HUES6 (cell line): Measurements from ENCODE around the gene EMP2.
A peak's percentile ranks its signal among the peaks of the same experiment; 100 is the strongest.
"Not testable (repeated sequence)": the region's sequence is repeated elsewhere in the genome, so short reads cannot be mapped to it uniquely, and the experiment has no call there.

Experiments used
- H3K27ac ChIP-seq: 2 replicates; pipeline ENCODE4 v1.7.0; 2013; ENCODE audit warnings: low read depth, mild to moderate bottlenecking, low read length, inconsistent platforms
- H3K27me3 ChIP-seq: 2 replicates; pipeline ENCODE4 v1.6.1; 2013; ENCODE audit warnings: low read length; ENCODE audit not compliant: control insufficient read depth, insufficient read depth
- H3K36me3 ChIP-seq: 2 replicates; pipeline ENCODE4 v1.6.1; 2013; ENCODE audit warnings: low read length; ENCODE audit not compliant: control insufficient read depth, insufficient read depth
- H3K4me1 ChIP-seq: 2 replicates; pipeline ENCODE4 v1.6.1; 2013; ENCODE audit warnings: low read length; ENCODE audit not compliant: control insufficient read depth, insufficient read depth
- H3K4me3 ChIP-seq: 2 replicates; pipeline ENCODE4 v1.5.1; 2013; ENCODE audit warnings: low read depth, low read length
- H3K9ac ChIP-seq: one replicate; pipeline ENCODE4 v1.6.1; 2013; ENCODE audit warnings: mild to moderate bottlenecking, low read length
- H3K9me3 ChIP-seq: 2 replicates; pipeline ENCODE4 v1.6.1; 2013; ENCODE audit warnings: low read depth, low read length; ENCODE audit not compliant: control insufficient read depth, insufficient read depth

EMP2 gene

DNA sequence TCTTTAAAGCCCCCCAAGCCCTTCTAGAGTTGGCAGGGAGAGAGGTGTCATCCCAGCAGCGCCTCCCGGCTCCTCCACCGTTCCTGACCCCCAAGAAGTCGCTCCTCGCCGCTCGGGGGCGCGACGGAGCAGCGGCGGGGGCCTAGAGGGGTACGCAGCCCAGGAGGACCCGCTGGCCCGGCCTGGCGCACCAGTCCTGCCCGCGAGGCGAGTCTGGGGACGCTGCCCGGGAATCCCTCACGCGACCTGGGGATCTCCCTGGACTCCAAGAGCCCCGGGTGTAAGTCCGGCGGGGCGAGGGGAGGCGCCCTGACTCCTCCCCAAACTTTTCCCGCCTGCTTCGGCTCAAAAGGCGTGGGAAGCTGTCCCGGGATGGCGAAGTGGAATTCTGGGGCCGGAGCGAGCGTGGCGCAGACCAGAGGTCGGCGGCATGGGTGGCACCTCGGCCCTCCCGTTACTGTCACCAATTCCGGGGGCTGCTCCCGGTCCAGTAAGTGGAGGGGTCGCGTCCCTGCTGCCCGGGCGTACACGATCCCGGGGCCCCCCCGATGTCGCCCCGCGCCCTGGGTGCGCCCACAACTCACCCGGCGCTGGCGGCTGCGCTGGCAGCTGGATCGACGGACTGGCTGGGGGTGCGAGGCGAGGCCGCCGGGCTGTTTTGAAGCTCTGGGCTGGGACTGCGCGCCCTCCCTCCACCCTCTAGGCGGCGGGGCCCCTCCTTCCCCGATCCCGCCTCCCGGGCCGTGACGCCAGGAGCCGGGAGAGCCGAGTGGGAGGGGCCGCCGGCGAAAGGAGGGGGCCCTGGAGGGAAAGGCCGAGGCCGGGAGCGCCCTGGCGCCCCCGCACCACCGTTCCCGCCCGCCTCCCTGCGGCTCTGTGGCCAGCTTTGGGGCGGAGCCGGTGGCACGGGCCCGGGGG is at the start of gene EMP2:
TSS of gene EMP2 (minus strand) at position 634 of the 918 bp plus-strand sequence. CDS start 32,981 bp downstream, outside the sequence.
- H3K4me1 ChIP-seq: peaks cover 52% of the 10 kb centered on the region
- H3K9me3 ChIP-seq: no peaks in the 10 kb centered on the region
- H3K36me3 ChIP-seq: no peaks in the 10 kb centered on the region
- H3K4me3 ChIP-seq: peak within 1 kb of the TSS; percentile 81
- H3K9ac ChIP-seq: peak within 1 kb of the TSS; percentile 75
- H3K27me3 ChIP-seq: 0 out of 2 replicates have a peak, but pooled peaks cover 2% of the 10 kb centered on the region
- peak within 1 kb of the TSS; percentile 28; the same call in 1 of the 2 replicates for H3K27ac ChIP-seq

- Histone ChIP-seq H3K27me3 (no peaks in the 10 kb centered on the region), H3K36me3 (no peaks in the 10 kb centered on the region), H3K9ac (no peak overlapping the region), H3K4me3 (no peak overlapping the region), H3K27ac (no peak overlapping the region), H3K9me3 (peaks cover 3% of the 10 kb centered on the region; the same call in 1 of the 2 replicates), H3K4me1 (peaks cover 8% of the 10 kb centered on the region; the same call in 1 of the 2 replicates)
These were observed 49.2 kb upstream of the EMP2 start for GRCh38 chr16:10629592-10629963.

DNA sequence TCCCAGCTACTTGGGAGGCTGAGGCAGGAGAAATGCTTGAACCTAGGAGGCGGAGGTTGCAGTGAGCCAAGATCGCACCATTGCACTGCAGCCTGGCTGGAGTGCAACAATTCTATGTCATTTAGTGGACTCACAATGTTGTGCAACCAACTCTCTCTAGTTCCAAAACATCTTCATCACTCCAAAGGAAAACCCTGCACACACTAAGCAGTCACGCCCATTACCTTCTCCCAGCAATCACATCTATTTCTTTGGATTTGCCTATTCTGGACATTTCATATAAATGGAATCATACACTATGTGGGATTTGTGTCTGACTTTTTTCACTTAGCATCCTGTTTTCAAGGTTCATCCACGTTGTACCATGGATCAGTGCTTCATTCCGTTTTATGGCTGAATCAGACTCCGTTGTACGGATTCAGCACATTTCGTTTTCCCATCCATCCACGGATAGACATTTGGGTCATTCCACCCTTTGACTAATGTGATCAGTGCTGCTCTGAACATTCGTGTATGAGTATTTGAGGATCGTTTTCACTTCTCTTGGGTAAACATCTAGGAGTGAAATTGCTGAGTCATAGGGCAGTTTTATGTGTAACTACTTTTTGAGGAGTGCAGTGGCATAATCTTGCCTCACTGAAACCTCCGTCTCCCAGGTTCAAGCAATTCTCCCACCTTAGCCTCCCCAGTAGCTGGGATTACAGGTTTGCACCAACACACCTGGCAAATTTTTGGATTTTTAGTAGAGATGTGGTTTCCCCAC is 45.4 kb upstream of the EMP2 start:
- peaks cover 14% of the 10 kb centered on the region for H3K4me1 ChIP-seq
- no peak overlapping the region for H3K27ac ChIP-seq
- no peak overlapping the region for H3K4me3 ChIP-seq
- H3K9ac ChIP-seq: no peak overlapping the region
- no peaks in the 10 kb centered on the region for H3K27me3 ChIP-seq
- H3K9me3 ChIP-seq: no peaks in the 10 kb centered on the region
- H3K36me3 ChIP-seq: no peaks in the 10 kb centered on the region

DNA sequence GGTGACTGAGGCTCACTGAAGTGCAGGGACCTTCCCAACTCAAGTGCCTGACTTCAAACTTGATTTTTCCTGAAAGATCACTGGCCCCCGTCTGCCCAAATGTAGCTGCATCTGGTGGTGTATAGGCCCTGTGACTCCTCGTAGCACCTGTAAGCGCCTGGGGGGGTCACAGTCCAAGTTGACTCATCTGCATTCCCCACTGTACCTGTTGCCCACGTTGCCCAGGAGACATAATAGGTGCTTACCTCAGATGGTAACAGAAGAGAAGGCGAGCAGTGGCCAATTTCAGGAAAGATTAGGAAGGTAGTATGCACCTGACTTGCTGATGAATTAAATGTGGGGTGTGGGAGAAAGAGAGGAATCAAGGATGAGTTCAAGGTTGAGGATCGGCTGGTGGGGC is 44.1 kb upstream of the EMP2 start:
- peaks cover 4% of the 10 kb centered on the region; the same call in 1 of the 2 replicates for H3K27me3 ChIP-seq
- no peak overlapping the region for H3K9ac ChIP-seq
- no peak overlapping the region for H3K4me3 ChIP-seq
- H3K4me1 ChIP-seq: peaks cover 19% of the 10 kb centered on the region
- no peaks in the 10 kb centered on the region for H3K9me3 ChIP-seq
- no peak overlapping the region for H3K27ac ChIP-seq
- no peaks in the 10 kb centered on the region for H3K36me3 ChIP-seq

GRCh38 chr16:10623059-10623458 is 42.7 kb upstream of the EMP2 start:
- no peak overlapping the region for H3K4me3 ChIP-seq
- H3K9me3 ChIP-seq: no peaks in the 10 kb centered on the region
- no peak overlapping the region for H3K9ac ChIP-seq
- H3K36me3 ChIP-seq: no peaks in the 10 kb centered on the region
- H3K27me3 ChIP-seq: peaks cover 14% of the 10 kb centered on the region
- peaks cover 28% of the 10 kb centered on the region for H3K4me1 ChIP-seq
- no peak overlapping the region for H3K27ac ChIP-seq

DNA sequence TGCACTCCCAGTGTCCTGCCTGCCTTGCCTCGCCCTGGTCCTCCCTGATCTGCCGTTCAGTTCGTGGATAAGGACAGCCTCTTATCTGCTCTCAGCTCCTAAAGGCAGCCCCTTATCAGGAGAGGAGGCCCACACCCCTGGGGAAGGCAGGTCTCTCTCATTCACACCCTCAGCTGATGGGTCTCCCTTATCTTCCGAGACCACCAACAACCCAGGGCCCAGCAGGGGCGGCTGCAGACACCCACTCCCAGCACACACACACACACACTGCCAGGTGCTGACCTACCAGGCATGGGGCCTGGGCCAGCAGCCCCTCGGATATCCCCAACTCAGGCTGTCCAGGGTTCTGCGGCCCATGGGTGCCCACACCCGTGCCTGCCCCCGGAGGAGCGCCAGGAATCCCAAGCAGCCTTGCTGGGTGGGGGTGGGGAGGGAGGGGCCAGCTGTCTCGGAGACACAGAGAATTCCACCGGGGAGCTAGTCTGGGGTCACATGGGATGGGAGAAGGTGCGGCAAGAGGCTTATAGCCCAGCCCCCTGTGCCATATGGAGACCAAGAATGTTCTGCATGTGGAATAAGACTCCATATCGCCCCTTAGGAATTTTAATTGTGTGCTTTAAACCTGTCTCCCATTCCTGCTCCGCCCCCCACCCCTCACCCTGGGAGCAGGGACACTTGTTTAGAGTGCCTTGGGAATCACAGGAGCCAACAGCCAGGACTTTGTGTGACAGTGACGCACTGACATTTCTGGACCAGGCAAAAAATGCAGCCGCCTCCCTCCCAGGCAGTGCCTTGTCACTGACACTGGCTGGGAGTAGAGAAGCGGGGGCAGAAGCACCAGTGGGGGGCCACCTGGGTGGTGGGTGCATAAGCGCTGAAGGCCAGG is 41.9 kb upstream of the EMP2 start:
- Histone ChIP-seq H3K9ac (no peak overlapping the region), H3K9me3 (no peaks in the 10 kb centered on the region), H3K27ac (no peak overlapping the region), H3K27me3 (peaks cover 14% of the 10 kb centered on the region), H3K4me1 (peaks cover 35% of the 10 kb centered on the region), H3K36me3 (no peaks in the 10 kb centered on the region), H3K4me3 (no peak overlapping the region)

GRCh38 chr16:10621216-10621949 is 41.0 kb upstream of the EMP2 start:
- H3K36me3 ChIP-seq, H3K9ac ChIP-seq, H3K9me3 ChIP-seq, H3K27ac ChIP-seq, H3K4me3 ChIP-seq: not testable (repeated sequence)
- Histone ChIP-seq H3K27me3 (peaks cover 14% of the 10 kb centered on the region), H3K4me1 (peaks cover 44% of the 10 kb centered on the region)

- H3K4me3 ChIP-seq: peak overlapping the region; percentile 67
- no peak overlapping the region for H3K9ac ChIP-seq
These were observed 39.7 kb upstream of the EMP2 start for GRCh38 chr16:10620120-10620519.

DNA sequence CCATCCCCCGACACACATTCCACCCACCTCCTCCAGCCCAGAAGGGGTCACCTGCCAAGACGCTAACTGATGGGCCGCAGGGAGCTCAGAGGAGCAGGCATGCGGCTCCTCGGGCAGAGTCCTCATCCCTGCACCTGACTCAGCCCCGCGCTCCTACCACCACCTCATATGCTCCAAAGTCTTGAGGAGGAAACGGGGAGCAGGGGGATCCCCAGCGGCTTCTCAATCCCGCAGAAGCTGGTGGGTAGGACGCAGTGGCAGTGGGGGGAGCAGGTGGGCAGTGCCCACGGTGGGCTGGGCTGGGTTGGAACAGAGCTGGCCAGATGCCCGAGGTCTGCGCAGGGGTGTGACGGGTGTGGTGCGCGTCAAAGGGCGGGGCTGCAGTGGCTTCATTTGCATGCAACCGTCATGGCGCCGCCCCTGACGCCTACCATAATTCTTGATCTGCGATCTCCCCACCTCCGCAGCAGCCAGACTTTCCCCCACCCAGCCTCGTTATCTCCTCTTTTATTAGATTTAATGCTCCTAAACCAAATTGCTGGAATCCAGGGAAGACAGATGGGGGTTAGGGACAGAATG is 39.0 kb upstream of the EMP2 start:
- Histone ChIP-seq H3K36me3 (no peaks in the 10 kb centered on the region), H3K9ac (no peak overlapping the region), H3K27ac (no peak overlapping the region), H3K4me1 (peaks cover 47% of the 10 kb centered on the region), H3K9me3 (no peaks in the 10 kb centered on the region), H3K27me3 (peaks cover 14% of the 10 kb centered on the region), H3K4me3 (peak overlapping the region; percentile 67)

More at GRCh38 chr16:10620120-10620519, 39.7 kb upstream of the EMP2 start:
- H3K9me3 ChIP-seq: no peaks in the 10 kb centered on the region
- H3K4me1 ChIP-seq: peaks cover 47% of the 10 kb centered on the region
- H3K27me3 ChIP-seq: peaks cover 14% of the 10 kb centered on the region
- H3K36me3 ChIP-seq: no peaks in the 10 kb centered on the region
- H3K27ac ChIP-seq: no peak overlapping the region
